Hepatocyte (in vitro differentiated cells): Measurements from ENCODE around the gene CBX4.
A peak's percentile ranks its signal among the peaks of the same experiment; 100 is the strongest.

Experiments
- CTCF ChIP-seq: fragments of 200-600 bp; sonication (generic); IDR thresholded peaks from 2 replicates; pipeline ENCODE4 v1.5.1; 2016; ENCODE audit warnings: antibody characterized with exemption, mild to moderate bottlenecking; ENCODE audit not compliant: poor library complexity
- EZH2 ChIP-seq: fragments of 200-600 bp; sonication (generic); IDR thresholded peaks from 2 replicates; pipeline ENCODE4 v1.6.1; 2016; ENCODE audit warnings: antibody characterized with exemption, mild to moderate bottlenecking, borderline replicate concordance
- EZH2phosphoT487 ChIP-seq: fragments of 200-600 bp; sonication (generic); IDR thresholded peaks from one replicate; pipeline ENCODE4 v1.6.1; 2018; ENCODE audit warnings: antibody characterized with exemption, mild to moderate bottlenecking, low read depth, moderate library complexity; ENCODE audit not compliant: unreplicated experiment, severe bottlenecking

GRCh38 chr17:79799538-79800324, 39.5 kb downstream of the CBX4 start:
- TF ChIP-seq CTCF (no peak), EZH2 (peak; percentile 0), EZH2phosphoT487 (peak; percentile 94)
